GM12874 (cell line): ENCODE data around the gene DTYMK.

Experiments
- CTCF ChIP-seq: IDR thresholded peaks from 2 replicates; pipeline ENCODE4 v1.5.1; 2011; ENCODE audit warnings: low read depth, mild to moderate bottlenecking, control low read depth, low read length, moderate library complexity; ENCODE audit not compliant: insufficient read depth

The DTYMK gene

GRCh38 chr2:241668839-241669238 lies 17.8 kb downstream of the DTYMK start:
- no peak for TF ChIP-seq CTCF

DNA sequence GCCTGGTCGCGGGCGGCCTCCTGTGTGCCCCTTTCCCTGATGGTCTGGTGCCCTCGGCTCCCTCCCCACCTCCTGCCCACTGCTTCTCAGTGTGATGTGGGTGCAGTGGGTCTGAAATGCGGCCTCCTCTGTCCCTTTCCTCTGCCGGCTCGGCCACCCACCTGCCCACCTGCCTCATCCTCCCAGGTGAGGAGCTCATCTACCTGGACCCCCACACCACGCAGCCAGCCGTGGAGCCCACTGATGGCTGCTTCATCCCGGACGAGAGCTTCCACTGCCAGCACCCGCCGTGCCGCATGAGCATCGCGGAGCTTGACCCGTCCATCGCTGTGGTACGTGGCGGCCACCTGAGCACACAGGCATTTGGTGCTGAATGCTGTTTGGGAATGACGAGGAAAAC lies 18.3 kb downstream of the DTYMK start:
- no peak for TF ChIP-seq CTCF

- no peak for TF ChIP-seq CTCF
These were observed 19.8 kb downstream of the DTYMK start for GRCh38 chr2:241666627-241667400.

GRCh38 chr2:241665731-241666440 lies 20.7 kb downstream of the DTYMK start:
- no peak for TF ChIP-seq CTCF

- no peak for TF ChIP-seq CTCF
These were observed 25.9 kb downstream of the DTYMK start for GRCh38 chr2:241660593-241661213.

- peak; percentile 21; the same call in 1 of the 2 replicates for TF ChIP-seq CTCF
These were observed 27.4 kb downstream of the DTYMK start for GRCh38 chr2:241659150-241659739.

GRCh38 chr2:241658296-241658695 lies 28.3 kb downstream of the DTYMK start:
- TF ChIP-seq CTCF, result no peak
